IgD-negative memory B cell (primary cell): Measurements from ENCODE around the gene RIPOR2. TPM values are rescaled to one million over a fixed set of nuclear protein-coding genes. Genes with fewer than 3 reads are reported as not detected.
A peak's percentile ranks its signal among the peaks of the same experiment; 100 is the strongest.

Source experiments
- H3K27ac Mint-ChIP-seq, 3 donors: one replicate each; pipeline ENCODE4 v1.8.0; 2020 to 2022; ENCODE audit warnings: mild to moderate bottlenecking in 3 of 3, mixed read lengths in 3 of 3, moderate library complexity in 1 of 3
- H3K27me3 Mint-ChIP-seq: one replicate; pipeline ENCODE4 v1.8.0; 2021; ENCODE audit warnings: mixed read lengths
- H3K36me3 Mint-ChIP-seq: one replicate; pipeline ENCODE4 v1.8.0; 2020; ENCODE audit warnings: mild to moderate bottlenecking, mixed read lengths
- H3K4me1 Mint-ChIP-seq, 3 donors: one replicate each; pipeline ENCODE4 v1.8.0; 2020 to 2022; ENCODE audit warnings: mixed read lengths in 3 of 3, mild to moderate bottlenecking in 1 of 3
- H3K4me3 Mint-ChIP-seq, 4 donors: one replicate each; pipeline ENCODE4 v1.8.0; 2020 to 2022; ENCODE audit warnings: mild to moderate bottlenecking in 4 of 4, mixed read lengths in 4 of 4, moderate library complexity in 3 of 4
- H3K9me3 Mint-ChIP-seq, 3 donors: one replicate each; pipeline ENCODE4 v1.8.0; 2020 to 2021; ENCODE audit warnings: mixed read lengths in 3 of 3, mild to moderate bottlenecking in 1 of 3
- polyA plus RNA-seq: library from polyadenylated mRNA; unstranded; fragments of 300-500 nt; fragmentation: Illumina TruSeq; gene quantifications from one replicate; pipeline ENCODE4 v1.2.3, GENCODE V29; 2021

RIPOR2 gene, protein sequence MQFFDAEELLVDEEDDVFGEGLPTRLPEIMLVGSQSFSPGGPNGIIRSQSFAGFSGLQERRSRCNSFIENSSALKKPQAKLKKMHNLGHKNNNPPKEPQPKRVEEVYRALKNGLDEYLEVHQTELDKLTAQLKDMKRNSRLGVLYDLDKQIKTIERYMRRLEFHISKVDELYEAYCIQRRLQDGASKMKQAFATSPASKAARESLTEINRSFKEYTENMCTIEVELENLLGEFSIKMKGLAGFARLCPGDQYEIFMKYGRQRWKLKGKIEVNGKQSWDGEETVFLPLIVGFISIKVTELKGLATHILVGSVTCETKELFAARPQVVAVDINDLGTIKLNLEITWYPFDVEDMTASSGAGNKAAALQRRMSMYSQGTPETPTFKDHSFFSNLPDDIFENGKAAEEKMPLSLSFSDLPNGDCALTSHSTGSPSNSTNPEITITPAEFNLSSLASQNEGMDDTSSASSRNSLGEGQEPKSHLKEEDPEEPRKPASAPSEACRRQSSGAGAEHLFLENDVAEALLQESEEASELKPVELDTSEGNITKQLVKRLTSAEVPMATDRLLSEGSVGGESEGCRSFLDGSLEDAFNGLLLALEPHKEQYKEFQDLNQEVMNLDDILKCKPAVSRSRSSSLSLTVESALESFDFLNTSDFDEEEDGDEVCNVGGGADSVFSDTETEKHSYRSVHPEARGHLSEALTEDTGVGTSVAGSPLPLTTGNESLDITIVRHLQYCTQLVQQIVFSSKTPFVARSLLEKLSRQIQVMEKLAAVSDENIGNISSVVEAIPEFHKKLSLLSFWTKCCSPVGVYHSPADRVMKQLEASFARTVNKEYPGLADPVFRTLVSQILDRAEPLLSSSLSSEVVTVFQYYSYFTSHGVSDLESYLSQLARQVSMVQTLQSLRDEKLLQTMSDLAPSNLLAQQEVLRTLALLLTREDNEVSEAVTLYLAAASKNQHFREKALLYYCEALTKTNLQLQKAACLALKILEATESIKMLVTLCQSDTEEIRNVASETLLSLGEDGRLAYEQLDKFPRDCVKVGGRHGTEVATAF
- 561 TPM for polyA plus RNA-seq

DNA sequence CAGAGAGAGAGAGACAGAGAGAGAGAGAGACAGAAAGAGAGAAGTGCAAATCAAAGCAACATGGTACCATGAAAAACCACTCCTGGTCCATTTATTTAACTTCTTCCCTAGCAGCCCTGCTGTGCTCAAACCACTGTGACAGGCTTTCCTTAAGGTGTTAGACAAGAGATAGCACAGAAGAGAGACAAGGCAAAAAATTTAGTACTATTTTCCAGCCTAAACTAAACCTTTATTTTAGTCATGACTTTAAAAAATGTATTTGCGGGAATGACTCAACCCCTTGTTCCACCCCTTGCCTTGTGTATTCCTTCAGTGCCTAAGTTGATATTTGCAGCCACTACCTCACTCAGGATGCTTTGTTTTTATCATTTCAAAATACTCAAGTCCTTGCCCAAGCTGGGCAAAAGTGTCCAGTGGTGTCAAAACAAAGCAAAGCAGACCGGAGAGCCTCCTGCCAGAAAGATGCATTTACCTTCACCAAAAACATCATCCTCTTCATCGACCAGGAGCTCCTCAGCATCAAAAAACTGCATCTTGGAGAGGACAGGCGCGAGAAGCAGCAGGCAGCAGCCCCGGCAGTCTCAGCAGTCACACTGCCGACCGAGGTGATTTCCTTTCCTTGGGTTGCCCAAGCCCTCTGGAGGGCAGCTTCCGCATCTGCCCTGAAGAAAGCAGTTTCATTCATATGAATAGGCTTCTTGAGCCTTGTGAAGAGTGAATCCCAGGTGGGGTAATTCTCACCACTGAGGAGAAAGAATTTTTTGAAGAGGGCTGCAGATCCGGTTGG, at the start of gene RIPOR2:
Gene RIPOR2 (minus strand): TSS at position 595 of the 787 bp plus-strand sequence. CDS start 62 bp downstream, at position 533.
- H3K9me3 Mint-ChIP-seq: peaks cover 0 to 2% (median 0%) of the 10 kb centered on the region in 3 donors
- H3K27me3 Mint-ChIP-seq: peaks cover 3% of the 10 kb centered on the region
- peak within 1 kb of the TSS; percentile 99 to 100 (median 99) for H3K4me3 Mint-ChIP-seq
- H3K27ac Mint-ChIP-seq: peak within 1 kb of the TSS; percentile 83 to 98 (median 96)
- H3K36me3 Mint-ChIP-seq: peaks cover 20% of the 10 kb centered on the region
- H3K4me1 Mint-ChIP-seq: peaks cover 23 to 38% (median 36%) of the 10 kb centered on the region in 3 donors

DNA sequence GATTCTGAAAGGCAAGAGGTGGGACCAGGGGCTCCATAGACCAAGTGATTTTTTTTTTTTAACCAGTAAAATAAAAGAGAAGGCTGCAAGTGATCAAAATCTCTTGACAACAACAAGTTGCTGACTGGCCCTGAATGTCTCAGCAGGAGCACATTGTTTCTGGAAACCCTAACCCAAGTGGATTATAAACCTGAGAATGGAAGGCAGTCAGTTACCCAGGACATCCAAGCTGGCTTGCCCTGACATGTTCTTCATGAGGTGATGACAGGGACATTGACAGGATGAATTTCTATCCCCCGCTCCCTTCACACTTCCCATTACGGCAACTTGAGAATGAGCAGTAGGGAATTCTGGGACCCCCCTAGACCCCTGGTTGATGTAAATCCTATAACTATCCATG, 49.6 kb upstream of the RIPOR2 start:
- peak overlapping the region in 1 of 3 donors; percentile 86 for H3K27ac Mint-ChIP-seq
- no peak overlapping the region for H3K4me3 Mint-ChIP-seq
- peaks cover 20 to 52% (median 51%) of the 10 kb centered on the region in 3 donors for H3K4me1 Mint-ChIP-seq

DNA sequence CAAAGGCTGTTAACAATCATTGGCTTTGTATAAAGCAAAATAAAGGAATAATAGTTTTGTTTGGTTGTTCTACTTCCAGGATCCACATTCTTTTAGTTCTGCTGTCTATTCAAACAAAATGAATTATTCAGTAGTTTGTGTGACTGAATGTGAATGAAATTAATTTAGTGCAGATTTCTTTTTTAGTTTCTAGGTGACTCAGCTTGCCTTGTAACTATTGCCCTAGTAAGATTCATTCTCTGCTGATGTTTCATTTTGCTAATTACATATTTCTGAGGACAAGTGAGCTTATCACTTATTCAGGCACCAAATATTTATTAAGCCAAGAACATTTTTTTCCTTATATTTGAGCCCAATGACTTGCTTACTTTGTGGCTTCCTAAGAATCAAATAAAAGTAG, 46.5 kb upstream of the RIPOR2 start:
- Mint-ChIP-seq H3K27me3 (no peaks in the 10 kb centered on the region), H3K9me3 (no peaks in the 10 kb centered on the region), H3K4me1 (peaks cover 13 to 56% (median 52%) of the 10 kb centered on the region in 3 donors), H3K4me3 (no peak overlapping the region), H3K36me3 (peaks cover 1% of the 10 kb centered on the region), H3K27ac (no peak overlapping the region)

More for the DNA sequence above, 49.6 kb upstream of the RIPOR2 start:
- Mint-ChIP-seq H3K36me3 (peaks cover 1% of the 10 kb centered on the region), H3K9me3 (no peaks in the 10 kb centered on the region), H3K27me3 (no peaks in the 10 kb centered on the region)

DNA sequence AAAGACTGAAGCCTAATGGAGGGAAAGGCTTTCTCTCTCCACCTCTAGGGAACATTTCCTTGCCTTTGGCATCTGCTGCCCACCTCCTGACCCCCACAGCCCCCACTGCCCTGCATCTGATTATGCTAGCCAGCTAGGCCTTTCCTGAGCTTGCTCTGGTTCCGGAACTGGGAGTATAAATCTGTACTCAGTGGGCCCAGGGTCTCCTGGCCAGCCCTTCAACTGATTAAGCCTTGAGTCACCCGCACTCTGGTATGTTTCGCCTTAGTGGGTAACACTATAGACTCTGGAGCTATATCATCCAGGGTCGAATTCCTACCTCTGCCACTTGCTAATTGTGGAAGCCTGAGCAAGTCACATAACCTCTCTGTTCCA, 45.6 kb upstream of the RIPOR2 start:
- Mint-ChIP-seq H3K9me3 (no peaks in the 10 kb centered on the region), H3K36me3 (peaks cover 1% of the 10 kb centered on the region), H3K27ac (no peak overlapping the region), H3K27me3 (no peaks in the 10 kb centered on the region), H3K4me1 (peaks cover 13 to 48% (median 47%) of the 10 kb centered on the region in 3 donors), H3K4me3 (no peak overlapping the region)

DNA sequence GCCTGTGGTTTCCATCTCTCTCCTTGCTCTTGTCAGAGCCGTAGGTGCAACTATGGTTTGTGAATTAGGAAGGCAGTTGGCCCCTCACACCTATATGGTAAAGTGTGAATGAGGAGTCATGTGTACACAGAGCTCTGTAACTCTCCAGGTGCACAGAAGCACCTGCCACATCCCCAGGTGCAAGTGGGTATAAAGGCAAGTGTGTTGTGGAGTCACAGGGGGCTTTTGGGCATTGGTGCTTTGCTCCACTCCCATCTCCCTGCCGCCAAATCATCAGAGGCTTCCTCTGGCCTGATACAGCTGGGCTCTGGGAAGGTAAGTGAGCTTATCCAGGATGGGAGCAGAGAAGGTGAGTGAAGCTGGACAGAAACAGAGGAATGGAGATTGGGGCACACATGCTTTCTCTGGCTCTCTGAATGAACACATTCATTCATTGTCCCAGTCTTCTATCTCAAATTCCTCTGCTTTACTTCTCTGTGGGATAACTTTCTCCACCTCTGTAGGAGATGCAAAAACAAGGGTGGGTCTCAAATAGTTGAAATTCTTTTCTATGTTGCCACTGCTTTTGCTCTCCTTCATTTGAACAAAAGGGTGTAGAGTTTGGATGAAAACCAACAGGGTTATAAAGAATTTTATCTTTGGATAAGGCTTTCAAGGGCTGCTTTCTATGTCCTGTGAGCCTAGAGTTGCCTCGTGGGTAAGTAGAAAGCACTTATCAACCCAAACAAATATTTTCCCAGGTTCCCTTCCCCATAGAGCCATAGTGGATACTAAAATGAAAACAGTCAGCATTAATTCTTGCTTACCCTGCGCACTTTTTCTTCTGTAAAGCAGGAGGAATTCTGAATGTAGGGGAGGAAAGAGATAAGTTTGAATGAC, 45.0 kb upstream of the RIPOR2 start:
- Mint-ChIP-seq H3K27ac (peak overlapping the region in 1 of 3 donors; percentile 10), H3K36me3 (peaks cover 1% of the 10 kb centered on the region), H3K4me1 (peaks cover 13 to 46% (median 45%) of the 10 kb centered on the region in 3 donors), H3K9me3 (no peaks in the 10 kb centered on the region), H3K4me3 (peak overlapping the region in 1 of 4 donors; percentile 30), H3K27me3 (no peaks in the 10 kb centered on the region)

DNA sequence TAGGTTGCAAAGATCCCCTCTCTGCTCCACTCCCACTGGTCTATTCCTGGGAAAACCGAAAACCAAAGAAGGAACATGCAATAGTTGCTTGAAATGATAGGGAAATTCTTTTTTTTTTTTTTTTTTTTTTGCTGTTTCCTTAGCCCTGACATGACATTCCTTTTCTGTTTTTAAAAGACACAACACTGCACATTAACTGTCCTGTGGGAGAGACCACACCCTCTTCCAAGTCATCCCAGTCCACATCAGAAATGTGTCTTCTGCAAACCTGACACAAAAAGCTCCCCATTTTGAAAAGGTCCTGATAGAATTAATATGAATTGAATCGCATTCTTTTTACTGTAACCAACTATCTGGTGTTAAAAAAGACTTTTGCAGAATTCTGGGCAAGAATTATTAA, 43.4 kb upstream of the RIPOR2 start:
- H3K9me3 Mint-ChIP-seq: no peaks in the 10 kb centered on the region
- no peak overlapping the region for H3K4me3 Mint-ChIP-seq
- H3K27me3 Mint-ChIP-seq: no peaks in the 10 kb centered on the region
- H3K4me1 Mint-ChIP-seq: peaks cover 20 to 55% (median 51%) of the 10 kb centered on the region in 3 donors
- H3K36me3 Mint-ChIP-seq: peaks cover 1% of the 10 kb centered on the region
- peak overlapping the region in 1 of 3 donors; percentile 33 for H3K27ac Mint-ChIP-seq

DNA sequence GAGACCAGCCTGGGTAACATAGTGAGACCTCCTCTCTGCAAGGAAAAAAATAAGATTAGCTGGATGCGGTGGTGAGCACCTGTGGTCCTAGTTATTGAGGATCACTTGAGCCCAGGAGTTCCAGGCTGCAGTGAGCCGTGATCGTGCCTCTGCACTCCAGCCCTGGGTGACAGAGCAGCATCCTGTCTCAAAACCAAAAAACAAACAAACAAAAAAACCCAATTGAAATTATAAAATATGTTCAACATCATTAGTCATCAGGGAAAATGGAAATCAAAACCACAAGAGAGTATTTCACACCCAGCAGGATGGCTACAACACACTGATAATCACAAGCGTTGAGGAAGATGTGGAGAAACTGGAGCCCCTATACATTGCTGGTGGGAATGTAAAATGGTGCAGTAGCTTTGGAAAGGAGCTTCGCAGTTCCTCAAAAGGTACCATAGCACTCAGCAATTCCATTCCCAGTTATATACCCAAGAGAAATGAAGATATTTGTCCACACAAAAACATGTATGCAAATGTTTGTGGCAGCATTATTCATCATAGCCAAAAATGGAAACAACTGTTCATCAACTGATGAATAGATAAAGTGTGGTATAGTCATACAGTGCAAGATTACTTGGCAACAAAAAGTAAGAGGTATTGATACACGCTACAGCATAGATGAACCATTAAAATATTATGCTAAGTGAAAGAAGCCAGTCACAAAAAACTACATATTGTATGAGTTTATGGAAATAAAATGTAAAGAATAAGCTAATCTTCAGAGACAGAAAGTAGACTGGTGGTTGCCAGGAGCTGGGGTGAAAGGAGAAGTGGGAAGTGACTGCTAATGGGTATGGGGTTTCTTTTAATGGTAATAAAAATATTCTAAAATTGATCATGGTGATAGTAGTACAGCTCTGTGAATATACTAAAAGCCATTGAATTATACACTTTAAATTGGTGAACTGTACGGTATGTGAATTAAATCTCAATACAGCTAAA, 38.7 kb upstream of the RIPOR2 start:
- no peaks in the 10 kb centered on the region for H3K27me3 Mint-ChIP-seq
- no peaks in the 10 kb centered on the region for H3K9me3 Mint-ChIP-seq
- peaks cover 2% of the 10 kb centered on the region for H3K36me3 Mint-ChIP-seq
- peak overlapping the region; percentile 25 to 92 (median 84) for H3K27ac Mint-ChIP-seq
- peak overlapping the region; percentile 18 to 79 (median 47) for H3K4me3 Mint-ChIP-seq
- peaks cover 35 to 60% (median 49%) of the 10 kb centered on the region in 3 donors for H3K4me1 Mint-ChIP-seq

DNA sequence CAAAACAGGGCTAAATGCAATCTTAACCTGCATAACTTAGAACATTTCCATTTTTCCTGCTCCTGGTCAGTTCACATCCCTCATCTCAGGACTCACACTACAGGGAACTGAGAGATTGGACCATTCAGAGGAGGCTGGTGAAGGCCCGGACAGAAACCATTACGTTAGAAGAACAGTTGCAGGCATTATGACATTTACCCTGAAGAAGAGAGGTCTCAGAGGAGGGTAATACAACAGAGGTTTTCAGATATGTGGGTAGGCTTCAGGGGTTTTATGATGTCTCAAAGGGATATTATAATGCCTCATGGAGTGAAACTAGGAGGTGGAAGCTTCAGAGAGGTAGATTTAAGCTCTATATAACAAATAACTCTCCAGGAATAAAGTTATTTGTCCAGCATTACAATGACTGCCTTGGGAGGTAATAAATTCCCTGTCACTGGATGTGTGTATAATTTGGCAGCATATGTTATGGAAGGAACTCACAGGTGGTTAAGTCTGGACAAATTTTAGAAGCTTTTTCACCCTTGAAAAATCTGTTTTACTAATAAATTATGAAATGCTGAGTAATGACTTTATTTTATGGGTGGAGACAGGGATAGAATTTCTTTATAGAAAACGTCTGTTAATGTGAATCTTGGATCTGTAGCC, 36.7 kb upstream of the RIPOR2 start:
- no peak overlapping the region for H3K4me3 Mint-ChIP-seq
- no peaks in the 10 kb centered on the region for H3K9me3 Mint-ChIP-seq
- H3K27ac Mint-ChIP-seq: peak overlapping the region in 2 of 3 donors; percentile 40 to 84
- peaks cover 2% of the 10 kb centered on the region for H3K36me3 Mint-ChIP-seq
- peaks cover 28 to 52% (median 45%) of the 10 kb centered on the region in 3 donors for H3K4me1 Mint-ChIP-seq
- H3K27me3 Mint-ChIP-seq: no peaks in the 10 kb centered on the region

DNA sequence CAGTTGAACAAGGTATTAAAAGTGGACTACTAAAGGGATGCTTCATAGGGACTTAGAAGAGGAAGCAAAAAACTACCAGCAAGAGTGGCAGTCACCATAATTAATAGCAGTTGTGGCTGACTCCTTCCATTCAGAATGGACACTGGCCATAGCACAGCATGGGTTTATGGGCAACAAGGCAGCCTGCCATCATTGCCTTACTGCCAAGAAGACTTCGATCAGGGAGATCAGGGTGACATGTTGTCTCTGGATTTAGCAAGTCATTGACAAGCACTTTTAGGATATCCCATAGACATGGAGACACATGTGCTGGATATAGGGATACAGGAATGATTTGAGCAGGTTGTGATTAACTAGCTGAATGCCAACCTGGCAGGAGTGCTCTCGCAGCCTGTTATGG, 35.3 kb upstream of the RIPOR2 start:
- Mint-ChIP-seq H3K27me3 (no peaks in the 10 kb centered on the region), H3K36me3 (peaks cover 6% of the 10 kb centered on the region), H3K9me3 (no peaks in the 10 kb centered on the region), H3K27ac (no peak overlapping the region), H3K4me3 (no peak overlapping the region), H3K4me1 (peaks cover 26 to 57% (median 50%) of the 10 kb centered on the region in 3 donors)

DNA sequence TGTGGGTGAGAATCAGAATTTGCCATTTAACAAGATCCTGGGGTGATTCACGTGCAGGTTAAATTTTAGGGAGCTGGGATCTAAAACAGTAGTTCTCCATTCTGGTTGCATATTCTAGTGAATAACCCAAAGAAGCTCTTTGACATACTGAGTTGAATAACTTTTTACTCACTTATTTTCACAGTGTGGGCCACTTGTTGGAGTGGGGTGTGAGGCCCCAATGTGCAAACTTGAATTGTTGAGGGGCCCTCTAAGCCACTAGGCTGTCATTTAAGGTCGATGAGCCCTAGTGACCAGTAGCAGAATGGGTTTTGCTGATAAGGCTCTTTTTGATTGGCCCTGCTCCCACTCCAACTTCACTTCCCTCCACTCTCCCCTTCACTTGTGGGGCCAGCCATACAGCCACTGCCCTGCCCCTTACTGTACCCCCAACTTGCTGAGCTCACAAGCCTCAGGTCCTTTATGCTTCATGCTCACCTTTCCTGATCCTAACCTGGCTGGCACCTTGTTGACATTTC, 33.6 kb upstream of the RIPOR2 start:
- H3K27me3 Mint-ChIP-seq: no peaks in the 10 kb centered on the region
- H3K4me1 Mint-ChIP-seq: peaks cover 25 to 57% (median 48%) of the 10 kb centered on the region in 3 donors
- H3K36me3 Mint-ChIP-seq: peaks cover 6% of the 10 kb centered on the region
- H3K4me3 Mint-ChIP-seq: no peak overlapping the region
- H3K27ac Mint-ChIP-seq: no peak overlapping the region
- H3K9me3 Mint-ChIP-seq: no peaks in the 10 kb centered on the region

DNA sequence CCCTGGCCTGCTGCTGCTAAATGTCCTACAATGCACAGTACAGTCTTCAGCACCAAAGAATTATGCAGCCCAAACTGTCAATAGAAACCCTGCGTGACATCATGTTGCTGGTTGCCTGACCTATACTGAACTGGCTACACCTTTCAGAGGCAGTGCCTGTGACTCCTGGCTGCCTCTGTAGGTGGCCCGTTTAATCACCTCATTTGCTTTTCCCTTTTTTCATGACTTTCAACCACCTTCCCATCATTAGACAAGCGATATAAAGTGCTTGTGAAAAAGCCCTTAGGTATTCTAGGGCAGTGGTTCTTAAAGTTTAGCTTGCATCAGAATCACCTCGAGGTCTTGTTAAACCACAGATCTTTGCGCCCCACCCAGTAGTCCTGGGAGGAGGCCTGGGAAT, 33.0 kb upstream of the RIPOR2 start:
- H3K9me3 Mint-ChIP-seq: no peaks in the 10 kb centered on the region
- H3K4me1 Mint-ChIP-seq: peaks cover 24 to 55% (median 49%) of the 10 kb centered on the region in 3 donors
- H3K36me3 Mint-ChIP-seq: peaks cover 6% of the 10 kb centered on the region
- H3K27me3 Mint-ChIP-seq: no peaks in the 10 kb centered on the region
- peak overlapping the region in 1 of 4 donors; percentile 63 for H3K4me3 Mint-ChIP-seq
- peak overlapping the region in 1 of 3 donors; percentile 18 for H3K27ac Mint-ChIP-seq

DNA sequence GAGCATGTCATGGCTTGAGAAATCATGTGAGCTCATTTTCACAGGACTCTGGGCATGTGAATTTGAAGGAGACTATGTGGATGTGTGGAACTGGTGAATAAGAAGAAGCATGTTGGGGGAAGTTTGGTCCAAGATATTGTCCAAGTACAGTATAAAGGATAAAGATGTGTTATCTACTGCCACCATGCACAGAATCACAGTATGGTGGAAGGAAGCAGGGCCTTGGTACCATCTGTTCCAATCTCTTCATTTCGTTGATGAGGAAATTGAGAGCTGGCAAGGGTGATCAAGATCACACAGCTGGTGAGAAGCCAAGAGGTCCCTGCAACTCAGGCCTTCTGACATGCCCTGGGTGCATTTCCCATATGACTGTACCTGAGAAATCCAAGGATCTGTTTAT, 31.5 kb upstream of the RIPOR2 start:
- Mint-ChIP-seq H3K4me1 (peaks cover 19 to 59% (median 47%) of the 10 kb centered on the region in 3 donors), H3K4me3 (no peak overlapping the region), H3K36me3 (peaks cover 6% of the 10 kb centered on the region), H3K27me3 (no peaks in the 10 kb centered on the region), H3K27ac (no peak overlapping the region), H3K9me3 (no peaks in the 10 kb centered on the region)
